Mucosa of stomach (tissue), 1 donor: ENCODE data around the gene RPS26.

Experiments
- H3K27me3 ChIP-seq: one replicate; pipeline ENCODE4 v1.7.0; 2013; ENCODE audit warnings: mild to moderate bottlenecking, low read length; ENCODE audit not compliant: control insufficient read depth, insufficient read depth
- H3K36me3 ChIP-seq: one replicate; pipeline ENCODE4 v1.7.0; 2013; ENCODE audit warnings: low read length; ENCODE audit not compliant: control insufficient read depth, insufficient read depth
- H3K4me1 ChIP-seq: one replicate; pipeline ENCODE4 v1.7.0; 2013; ENCODE audit warnings: mild to moderate bottlenecking, low read length; ENCODE audit not compliant: control insufficient read depth, insufficient read depth
- H3K4me3 ChIP-seq: one replicate; pipeline ENCODE4 v1.7.0; 2013; ENCODE audit warnings: low read length
- H3K9ac ChIP-seq: one replicate; pipeline ENCODE4 v1.7.0; 2013; ENCODE audit warnings: mild to moderate bottlenecking, low read length, moderate library complexity
- H3K9me3 ChIP-seq: one replicate; pipeline ENCODE4 v1.7.0; 2013; ENCODE audit warnings: mild to moderate bottlenecking, low read length, moderate library complexity; ENCODE audit not compliant: control insufficient read depth
- donor health status: Pancreatic carcinoma.

RPS26 gene

GRCh38 chr12:56007564-56008559, 33.9 kb upstream of the RPS26 start:
- H3K36me3 ChIP-seq = no peaks in the 10 kb centered on the region
- no peaks in the 10 kb centered on the region for H3K9me3 ChIP-seq
- H3K4me3 ChIP-seq = peak overlapping the region; percentile 51
- peaks cover 5% of the 10 kb centered on the region for H3K4me1 ChIP-seq
- H3K27me3 ChIP-seq = no peaks in the 10 kb centered on the region
- peak overlapping the region; percentile 82 for H3K9ac ChIP-seq

GRCh38 chr12:56010111-56010570, 31.6 kb upstream of the RPS26 start:
- Histone ChIP-seq H3K9ac (no peak overlapping the region), H3K9me3 (no peaks in the 10 kb centered on the region), H3K36me3 (no peaks in the 10 kb centered on the region), H3K4me1 (peaks cover 10% of the 10 kb centered on the region), H3K4me3 (no peak overlapping the region), H3K27me3 (no peaks in the 10 kb centered on the region)

- peaks cover 10% of the 10 kb centered on the region for H3K4me1 ChIP-seq
Measured at GRCh38 chr12:56011509-56012090, 30.1 kb upstream of the RPS26 start.

GRCh38 chr12:56013482-56013881, 28.2 kb upstream of the RPS26 start:
- H3K9ac ChIP-seq = no peak overlapping the region
- no peaks in the 10 kb centered on the region for H3K27me3 ChIP-seq
- H3K9me3 ChIP-seq = no peaks in the 10 kb centered on the region
- H3K4me1 ChIP-seq = peaks cover 5% of the 10 kb centered on the region
- no peaks in the 10 kb centered on the region for H3K36me3 ChIP-seq
- H3K4me3 ChIP-seq = no peak overlapping the region

More at GRCh38 chr12:56011509-56012090, 30.1 kb upstream of the RPS26 start:
- Histone ChIP-seq H3K9me3 (no peaks in the 10 kb centered on the region), H3K9ac (no peak overlapping the region), H3K36me3 (no peaks in the 10 kb centered on the region), H3K27me3 (no peaks in the 10 kb centered on the region), H3K4me3 (no peak overlapping the region)

GRCh38 chr12:56014205-56014604, 27.5 kb upstream of the RPS26 start:
- Histone ChIP-seq H3K4me3 (no peak overlapping the region), H3K4me1 (peaks cover 5% of the 10 kb centered on the region), H3K36me3 (no peaks in the 10 kb centered on the region), H3K9ac (no peak overlapping the region), H3K27me3 (no peaks in the 10 kb centered on the region), H3K9me3 (no peaks in the 10 kb centered on the region)

- no peaks in the 10 kb centered on the region for H3K27me3 ChIP-seq
- H3K4me1 ChIP-seq = peaks cover 10% of the 10 kb centered on the region
- H3K4me3 ChIP-seq = no peak overlapping the region
- no peaks in the 10 kb centered on the region for H3K36me3 ChIP-seq
- no peaks in the 10 kb centered on the region for H3K9me3 ChIP-seq
- H3K9ac ChIP-seq = no peak overlapping the region
Measured at GRCh38 chr12:56017181-56017580, 24.5 kb upstream of the RPS26 start.

GRCh38 chr12:56018356-56018755, 23.4 kb upstream of the RPS26 start:
- H3K27me3 ChIP-seq = no peaks in the 10 kb centered on the region
- H3K36me3 ChIP-seq = no peaks in the 10 kb centered on the region
- H3K4me3 ChIP-seq = no peak overlapping the region
- H3K9me3 ChIP-seq = no peaks in the 10 kb centered on the region
- H3K9ac ChIP-seq = no peak overlapping the region
- peaks cover 10% of the 10 kb centered on the region for H3K4me1 ChIP-seq

- Histone ChIP-seq H3K4me3 (no peak within 1 kb of the TSS), H3K9ac (peak within 1 kb of the TSS; percentile 25), H3K4me1 (peaks cover 5% of the 10 kb centered on the region), H3K27me3 (no peaks in the 10 kb centered on the region), H3K36me3 (no peaks in the 10 kb centered on the region), H3K9me3 (no peaks in the 10 kb centered on the region)
Measured at GRCh38 chr12:56020423-56021184, 21.1 kb upstream of the RPS26 start, which contains the start of gene IKZF4. TSS of gene IKZF4 (plus strand) at chr12:56021043. CDS start at chr12:56021494, 451 bp downstream.

GRCh38 chr12:56021889-56022497, 19.7 kb upstream of the RPS26 start:
- peak overlapping the region; percentile 25 for H3K9ac ChIP-seq
- no peaks in the 10 kb centered on the region for H3K36me3 ChIP-seq
- H3K4me1 ChIP-seq = peaks cover 5% of the 10 kb centered on the region
- H3K4me3 ChIP-seq = no peak overlapping the region
- no peaks in the 10 kb centered on the region for H3K9me3 ChIP-seq
- H3K27me3 ChIP-seq = no peaks in the 10 kb centered on the region

GRCh38 chr12:56028511-56029165, 13.1 kb upstream of the RPS26 start:
- H3K9me3 ChIP-seq = no peaks in the 10 kb centered on the region
- no peaks in the 10 kb centered on the region for H3K4me1 ChIP-seq
- H3K36me3 ChIP-seq = no peaks in the 10 kb centered on the region
- no peak overlapping the region for H3K4me3 ChIP-seq
- H3K9ac ChIP-seq = no peak overlapping the region
- no peaks in the 10 kb centered on the region for H3K27me3 ChIP-seq

GRCh38 chr12:56029166-56029519, 12.6 kb upstream of the RPS26 start:
- no peak overlapping the region for H3K9ac ChIP-seq
- H3K27me3 ChIP-seq = no peaks in the 10 kb centered on the region
- no peaks in the 10 kb centered on the region for H3K36me3 ChIP-seq
- no peak overlapping the region for H3K4me3 ChIP-seq
- no peaks in the 10 kb centered on the region for H3K4me1 ChIP-seq
- H3K9me3 ChIP-seq = no peaks in the 10 kb centered on the region
